IPS-20b (cell line): Measurements from ENCODE around the gene PDE6A.
A peak's percentile ranks its signal among the peaks of the same experiment; 100 is the strongest.

ENCODE experiments used
- H3K27ac ChIP-seq: one replicate; pipeline ENCODE4 v1.5.1; 2013; ENCODE audit warnings: low read length
- H3K27me3 ChIP-seq: 2 replicates; pipeline ENCODE4 v1.6.1; 2013; ENCODE audit warnings: mild to moderate bottlenecking, low read length, inconsistent platforms; ENCODE audit not compliant: insufficient read depth
- H3K36me3 ChIP-seq: 2 replicates; pipeline ENCODE4 v1.6.1; 2013; ENCODE audit warnings: low read depth, mild to moderate bottlenecking, inconsistent platforms, low read length, moderate library complexity; ENCODE audit not compliant: insufficient read depth
- H3K4me1 ChIP-seq: 2 replicates; pipeline ENCODE4 v1.6.1; 2013; ENCODE audit warnings: mild to moderate bottlenecking, control low read depth, inconsistent platforms, low read length, moderate library complexity; ENCODE audit not compliant: insufficient read depth
- H3K4me3 ChIP-seq: 2 replicates; pipeline ENCODE4 v1.5.1; 2013; ENCODE audit warnings: mild to moderate bottlenecking, low read length, inconsistent platforms
- H3K9ac ChIP-seq: 2 replicates; pipeline ENCODE4 v1.6.1; 2013; ENCODE audit warnings: low read depth, mild to moderate bottlenecking, inconsistent platforms, low read length, moderate library complexity
- H3K9me3 ChIP-seq: 2 replicates; pipeline ENCODE4 v1.6.1; 2013; ENCODE audit warnings: mild to moderate bottlenecking, low read depth, low read length, inconsistent platforms; ENCODE audit not compliant: insufficient read depth

Gene PDE6A

DNA sequence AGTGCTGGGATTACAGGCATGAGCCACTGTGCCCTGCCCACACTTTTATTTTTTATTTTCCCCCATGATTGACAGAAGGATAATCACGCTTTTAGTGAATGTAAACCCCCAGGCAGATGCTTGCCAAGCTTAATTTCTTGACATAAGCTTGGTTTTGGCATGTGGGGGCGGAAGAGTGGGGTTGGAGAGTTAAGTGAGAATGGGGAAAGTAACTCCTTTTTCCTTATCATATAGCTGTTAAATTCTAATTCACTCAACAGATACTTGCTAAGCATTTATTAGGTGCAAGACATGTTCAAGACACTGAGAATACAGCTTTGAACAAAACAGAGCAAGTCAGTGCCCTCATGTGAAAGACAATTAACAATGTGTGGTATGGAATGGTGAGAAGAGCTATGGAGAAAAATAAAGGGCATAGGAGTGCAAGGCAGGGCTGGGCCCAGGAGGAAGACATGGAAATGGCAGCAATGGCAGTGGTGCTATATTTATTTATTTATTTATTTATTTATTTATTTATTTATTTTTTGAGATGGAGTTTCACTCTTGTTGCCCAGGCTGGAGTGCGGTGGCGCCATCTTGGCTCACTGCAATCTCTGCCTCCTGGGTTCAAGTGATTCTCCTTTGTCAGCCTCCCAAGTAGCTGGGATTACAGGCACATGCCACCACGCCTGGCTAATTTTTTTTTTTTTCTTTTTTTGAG, 18.2 kb upstream of the PDE6A start:
- H3K27me3 ChIP-seq, result peaks cover 10% of the 10 kb centered on the region
- no peaks in the 10 kb centered on the region for H3K36me3 ChIP-seq
- peaks cover 9% of the 10 kb centered on the region; the same call in 1 of the 2 replicates for H3K4me1 ChIP-seq
- no peak overlapping the region for H3K27ac ChIP-seq
- H3K9me3 ChIP-seq, result no peaks in the 10 kb centered on the region
- no peak overlapping the region for H3K9ac ChIP-seq
- H3K4me3 ChIP-seq, result no peak overlapping the region

DNA sequence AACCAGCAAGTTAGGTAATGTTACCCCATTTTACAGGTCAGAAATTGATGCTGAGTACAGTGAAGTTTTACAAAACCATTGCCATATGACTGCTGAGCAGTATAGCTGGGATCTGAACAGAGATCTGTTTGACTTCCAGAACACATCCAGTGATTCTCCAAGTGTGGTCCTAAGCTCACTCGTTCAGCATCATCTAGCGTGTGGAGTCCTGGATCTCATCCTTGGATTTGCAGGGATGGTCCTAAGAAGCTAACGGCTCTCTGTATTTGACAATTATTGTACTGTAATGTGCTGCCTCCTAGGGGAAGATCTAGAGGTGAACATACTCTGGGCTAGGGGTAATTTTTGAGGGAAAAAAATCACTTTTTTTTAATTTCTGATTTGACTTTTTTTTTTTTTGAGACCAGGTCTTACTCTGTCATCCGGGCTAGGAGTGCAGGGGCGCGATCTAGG, 17.4 kb upstream of the PDE6A start:
- H3K9ac ChIP-seq, result no peak overlapping the region
- H3K27me3 ChIP-seq, result peaks cover 10% of the 10 kb centered on the region
- H3K9me3 ChIP-seq, result no peaks in the 10 kb centered on the region
- peak overlapping the region; percentile 86; the same call in 1 of the 2 replicates for H3K4me3 ChIP-seq
- peaks cover 9% of the 10 kb centered on the region; the same call in 1 of the 2 replicates for H3K4me1 ChIP-seq
- H3K27ac ChIP-seq, result no peak overlapping the region
- no peaks in the 10 kb centered on the region for H3K36me3 ChIP-seq

DNA sequence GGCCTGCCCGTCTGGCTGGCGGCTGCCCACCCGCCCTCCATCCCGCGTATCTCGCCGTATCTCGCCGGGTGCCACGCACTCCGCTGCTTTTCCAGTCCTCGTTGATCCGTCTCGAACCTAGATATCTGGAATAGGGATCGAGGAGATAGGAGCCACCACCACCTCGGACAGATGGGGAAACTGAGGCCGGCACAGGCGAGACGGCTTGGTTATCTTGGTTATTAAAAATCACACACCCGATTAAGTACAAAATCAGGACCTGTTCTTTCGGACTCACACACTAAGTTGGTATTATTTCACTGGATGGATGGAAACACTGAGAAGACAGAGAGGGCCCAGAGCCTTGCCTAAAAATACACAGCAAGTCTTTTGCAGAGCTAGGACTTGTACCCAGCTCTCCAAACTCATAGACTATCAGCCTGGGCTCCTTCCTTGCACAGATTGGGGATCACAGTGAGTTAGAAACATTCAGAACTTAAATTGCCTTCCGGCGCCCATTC, 16.6 kb upstream of the PDE6A start:
- Histone ChIP-seq H3K27me3 (peaks cover 10% of the 10 kb centered on the region), H3K9ac (peak overlapping the region; percentile 66; the same call in 1 of the 2 replicates), H3K27ac (no peak overlapping the region)

DNA sequence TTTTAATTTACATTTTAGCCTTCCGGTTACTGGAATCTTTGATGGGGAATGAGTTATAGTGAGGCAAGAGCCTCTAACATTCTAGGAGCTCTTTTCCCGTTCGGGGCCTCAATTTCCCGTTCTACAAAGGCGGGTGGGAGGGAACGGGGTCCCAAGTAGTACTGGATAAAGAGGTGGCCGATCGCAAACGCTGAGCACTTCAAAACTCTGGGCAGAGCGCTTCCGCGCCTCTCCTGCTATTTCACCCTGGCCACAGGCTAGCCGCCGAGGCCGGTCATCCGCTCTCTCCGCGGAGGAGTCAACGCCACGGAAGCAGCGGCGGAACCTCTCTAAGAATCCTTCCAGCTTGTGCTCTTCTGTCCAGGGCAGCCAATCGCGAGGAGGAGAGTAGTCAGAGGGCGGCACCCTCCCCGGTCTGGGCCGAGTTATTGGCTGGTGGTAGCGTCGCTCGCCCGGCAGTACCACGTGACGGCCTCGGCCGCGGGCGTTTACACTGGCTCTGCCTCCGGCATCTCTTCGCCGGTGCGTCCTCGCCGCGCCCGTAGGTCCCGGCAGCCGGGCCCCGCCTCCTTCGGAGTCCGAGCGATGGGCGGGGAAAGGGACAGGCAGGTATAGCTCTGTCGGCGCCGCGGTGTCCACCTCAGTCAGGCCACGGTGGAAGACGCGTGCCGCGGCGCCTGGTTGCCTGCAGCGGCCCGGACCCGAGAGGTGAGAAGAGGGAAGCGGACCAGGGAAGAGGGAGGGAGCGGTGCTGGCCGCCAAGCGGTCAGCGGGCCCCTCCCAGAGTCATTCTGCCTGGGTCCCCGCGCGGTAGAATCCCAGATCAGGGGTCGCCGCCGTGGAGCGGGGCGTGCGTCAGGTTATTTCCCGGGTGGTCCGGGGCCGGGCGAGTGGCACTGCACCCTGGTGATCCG, 15.9 kb upstream of the PDE6A start, which contains the start of gene SLC26A2:
Gene SLC26A2, plus strand, starts transcription at position 487 of the 914 bp plus-strand sequence. CDS start 16,895 bp downstream, outside the sequence.
- H3K36me3 ChIP-seq, result no peaks in the 10 kb centered on the region
- H3K27ac ChIP-seq, result no peak within 1 kb of the TSS

More for the DNA sequence above, 16.6 kb upstream of the PDE6A start:
- no peaks in the 10 kb centered on the region for H3K9me3 ChIP-seq
- no peaks in the 10 kb centered on the region for H3K36me3 ChIP-seq
- H3K4me3 ChIP-seq, result peak overlapping the region; percentile 86
- peaks cover 9% of the 10 kb centered on the region; the same call in 1 of the 2 replicates for H3K4me1 ChIP-seq

DNA sequence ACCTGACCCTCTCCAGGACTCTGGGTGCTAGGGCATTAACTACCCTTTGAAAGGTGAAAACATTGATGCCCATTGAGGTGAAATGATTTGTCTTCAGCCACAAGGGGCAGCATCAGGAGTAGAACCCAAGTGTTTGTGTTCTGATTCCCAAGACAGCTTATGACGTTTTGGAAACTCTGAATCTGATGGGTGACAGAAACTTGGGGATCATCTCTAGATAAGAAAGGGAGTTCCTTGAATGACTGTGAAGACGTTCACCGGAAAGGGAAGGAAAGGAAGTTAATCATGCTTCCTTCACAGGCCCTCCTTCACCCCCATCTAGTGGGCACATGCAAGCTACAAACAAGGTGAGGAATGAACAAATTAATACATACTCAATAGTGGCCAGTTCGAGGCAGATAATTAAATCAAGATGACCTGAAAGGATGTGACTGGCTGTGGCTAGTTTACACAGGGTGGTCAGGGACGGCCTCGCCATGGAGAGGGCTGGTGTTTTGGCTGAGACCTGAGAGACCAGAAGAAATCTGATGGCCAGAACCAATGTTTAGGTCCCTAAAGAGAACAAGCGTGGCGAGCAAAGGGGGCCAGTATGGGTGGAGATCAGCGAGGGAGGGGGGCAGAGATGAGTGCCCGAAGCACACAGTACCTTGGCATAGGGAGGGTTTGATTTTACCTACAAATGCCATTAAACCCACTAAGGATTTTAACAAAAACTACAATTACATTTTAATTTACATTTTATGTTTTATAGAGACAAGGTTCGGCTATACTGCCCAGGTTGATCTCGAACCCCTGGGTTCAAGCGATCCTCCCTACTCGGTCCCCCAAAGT, 15.0 kb upstream of the PDE6A start:
- Histone ChIP-seq H3K9ac (peak overlapping the region; percentile 89), H3K9me3 (no peaks in the 10 kb centered on the region), H3K4me1 (peaks cover 9% of the 10 kb centered on the region; the same call in 1 of the 2 replicates), H3K27ac (no peak overlapping the region), H3K4me3 (peak overlapping the region; percentile 86), H3K36me3 (no peaks in the 10 kb centered on the region), H3K27me3 (peaks cover 10% of the 10 kb centered on the region)

More for the DNA sequence above, 15.9 kb upstream of the PDE6A start, which contains the start of gene SLC26A2:
- H3K9ac ChIP-seq, result peak within 1 kb of the TSS; percentile 89
- no peaks in the 10 kb centered on the region for H3K9me3 ChIP-seq
- peak within 1 kb of the TSS; percentile 86 for H3K4me3 ChIP-seq
- peaks cover 10% of the 10 kb centered on the region for H3K27me3 ChIP-seq
- H3K4me1 ChIP-seq, result peaks cover 9% of the 10 kb centered on the region; the same call in 1 of the 2 replicates

DNA sequence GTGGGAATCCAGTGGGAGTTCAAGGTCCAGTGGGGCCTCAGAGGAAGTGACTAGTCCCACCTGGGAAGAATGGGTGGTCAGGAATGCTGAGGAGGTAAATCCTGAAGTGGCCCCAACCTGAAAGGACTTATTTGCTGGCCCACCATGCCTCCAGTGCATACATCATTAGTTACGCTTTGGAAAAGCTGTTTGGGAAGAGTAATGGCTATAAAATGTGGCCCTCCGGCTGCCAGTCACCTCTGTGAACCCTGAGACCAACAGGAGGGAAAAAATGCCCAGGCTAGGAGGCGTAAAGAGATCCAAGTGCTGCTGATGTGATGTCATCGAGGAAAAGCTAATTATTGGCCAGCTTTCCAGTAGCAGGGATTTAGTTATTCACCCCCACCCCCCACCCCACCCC, 13.3 kb upstream of the PDE6A start:
- Histone ChIP-seq H3K9me3 (no peaks in the 10 kb centered on the region), H3K27ac (no peak overlapping the region), H3K4me1 (peaks cover 9% of the 10 kb centered on the region; the same call in 1 of the 2 replicates), H3K36me3 (no peaks in the 10 kb centered on the region), H3K9ac (no peak overlapping the region), H3K27me3 (peaks cover 10% of the 10 kb centered on the region), H3K4me3 (no peak overlapping the region)

DNA sequence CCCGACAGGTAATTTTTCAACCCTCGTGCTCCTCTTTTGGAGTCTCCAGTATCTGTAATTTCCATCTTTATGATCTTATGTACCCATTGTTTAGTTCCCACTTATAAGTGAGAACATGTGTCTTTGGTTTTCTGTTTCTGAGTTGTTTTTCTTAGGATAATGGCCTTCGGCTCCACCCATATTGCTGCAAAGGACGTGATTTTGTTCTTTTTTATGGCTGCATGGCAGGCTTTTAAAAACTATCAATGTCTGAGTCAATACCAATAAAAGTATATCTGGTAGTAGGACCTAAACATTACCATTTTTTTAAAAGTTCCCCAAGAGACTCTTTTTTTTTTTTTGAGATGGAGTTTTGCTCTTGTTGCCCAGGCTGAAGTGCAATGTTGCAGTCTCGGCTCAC, 12.1 kb upstream of the PDE6A start:
- no peak overlapping the region for H3K9ac ChIP-seq
- peaks cover 9% of the 10 kb centered on the region; the same call in 1 of the 2 replicates for H3K4me1 ChIP-seq
- no peak overlapping the region for H3K27ac ChIP-seq
- H3K36me3 ChIP-seq, result no peaks in the 10 kb centered on the region
- no peaks in the 10 kb centered on the region for H3K9me3 ChIP-seq
- no peak overlapping the region for H3K4me3 ChIP-seq
- H3K27me3 ChIP-seq, result peaks cover 6% of the 10 kb centered on the region

DNA sequence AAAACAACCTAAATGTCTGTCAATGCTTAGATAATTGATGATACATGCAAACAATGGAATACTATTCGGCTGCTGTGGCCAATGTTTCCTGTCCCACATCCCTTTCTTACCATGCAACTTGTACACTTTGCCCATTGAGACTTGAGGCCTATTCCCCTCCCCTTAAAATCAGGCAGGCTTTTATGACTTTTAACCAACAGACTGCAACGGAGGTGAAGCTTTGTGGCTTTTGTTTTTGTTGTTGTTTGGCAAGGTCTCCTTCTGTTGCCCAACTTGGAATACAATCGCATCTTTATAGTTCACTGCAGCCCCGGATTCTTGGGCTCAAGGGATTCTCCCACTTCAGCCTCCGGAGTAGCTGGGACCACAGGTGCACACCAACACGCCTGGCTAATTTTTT, 10.2 kb upstream of the PDE6A start:
- Histone ChIP-seq H3K9me3 (no peaks in the 10 kb centered on the region), H3K9ac (no peak overlapping the region), H3K36me3 (no peaks in the 10 kb centered on the region), H3K27ac (no peak overlapping the region), H3K27me3 (no peaks in the 10 kb centered on the region), H3K4me3 (no peak overlapping the region), H3K4me1 (peaks cover 4% of the 10 kb centered on the region; the same call in 1 of the 2 replicates)

DNA sequence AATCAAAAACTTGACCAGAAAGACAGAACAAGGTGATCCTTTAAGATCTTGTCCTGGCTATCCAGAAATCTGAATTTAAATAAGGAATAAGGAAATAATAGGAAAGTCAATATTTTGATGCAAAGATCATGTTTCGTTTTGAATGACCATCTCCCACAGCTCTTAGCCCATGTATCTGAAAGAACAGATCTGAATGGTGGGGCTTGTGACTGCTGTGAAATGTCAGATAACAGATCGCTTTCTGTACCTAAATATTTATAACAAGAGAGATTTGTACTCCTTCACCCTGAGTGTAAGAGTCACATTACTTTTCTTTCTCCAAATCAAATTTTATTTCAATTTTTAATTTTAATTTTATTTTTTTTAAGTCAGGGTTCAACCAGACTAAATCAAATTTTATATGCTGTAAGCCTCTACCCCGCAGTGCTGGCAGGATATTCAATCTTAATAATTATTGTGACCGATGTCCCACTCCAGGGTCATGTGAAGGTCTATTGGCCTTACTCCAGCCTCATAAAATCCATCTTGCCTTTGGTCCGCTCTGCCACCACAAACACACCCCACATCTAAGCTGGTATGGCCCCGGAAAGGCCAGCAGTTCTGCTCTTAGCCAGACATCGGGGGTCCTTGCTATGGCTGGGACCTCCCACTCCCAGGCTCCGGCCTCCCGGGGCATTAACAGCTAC, 9.0 kb upstream of the PDE6A start:
- Histone ChIP-seq H3K9me3 (no peaks in the 10 kb centered on the region), H3K36me3 (no peaks in the 10 kb centered on the region), H3K4me3 (no peak overlapping the region), H3K27me3 (no peaks in the 10 kb centered on the region), H3K9ac (no peak overlapping the region), H3K27ac (no peak overlapping the region), H3K4me1 (no peaks in the 10 kb centered on the region)

DNA sequence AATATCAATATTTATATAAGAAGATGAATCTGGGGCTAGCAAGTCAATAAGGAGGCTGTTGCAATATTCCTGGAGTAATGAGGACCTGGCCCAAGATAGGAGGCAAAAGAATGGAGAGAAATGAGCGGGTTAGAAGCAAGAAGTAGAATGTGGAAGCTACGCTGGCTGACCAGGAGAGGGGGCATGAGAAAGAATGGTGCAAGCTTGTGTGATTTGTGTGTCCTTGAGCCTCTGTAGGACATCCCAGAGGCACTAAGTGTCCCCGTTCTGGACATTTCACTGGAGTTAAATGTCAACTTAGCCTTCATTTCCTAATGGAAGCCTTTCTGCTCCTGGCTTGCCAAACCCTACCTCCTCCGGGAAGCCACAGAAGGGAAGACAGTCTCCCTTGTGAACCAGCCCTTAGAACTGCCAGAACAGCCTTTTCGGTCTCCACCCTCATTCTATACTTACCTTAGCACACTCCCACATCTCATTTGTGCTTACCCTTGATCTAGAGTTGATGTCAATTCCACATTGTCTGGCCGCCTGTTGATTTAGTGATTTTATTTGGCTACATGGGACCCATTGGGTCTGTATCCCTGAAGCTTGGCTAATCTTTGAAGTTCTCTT, 6.7 kb upstream of the PDE6A start:
- H3K9me3 ChIP-seq, result no peaks in the 10 kb centered on the region
- H3K36me3 ChIP-seq, result no peaks in the 10 kb centered on the region
- no peaks in the 10 kb centered on the region for H3K4me1 ChIP-seq
- no peak overlapping the region for H3K9ac ChIP-seq
- H3K4me3 ChIP-seq, result no peak overlapping the region
- no peaks in the 10 kb centered on the region for H3K27me3 ChIP-seq
- H3K27ac ChIP-seq, result no peak overlapping the region
